GM12878 (cell line): Measurements from ENCODE around the gene ZNF322. TPM values are rescaled to one million over a fixed set of nuclear protein-coding genes. Genes with fewer than 3 reads are reported as not detected.
A peak's percentile ranks its signal among the peaks of the same experiment; 100 is the strongest.

Source experiments
- EED ChIP-seq: sonication (generic); IDR thresholded peaks from 2 replicates; pipeline ENCODE4 v1.6.1; 2016; ENCODE audit warnings: antibody characterized with exemption, low read depth
- EGR1 ChIP-seq, 2 experiments: IDR thresholded peaks; 1 replicate in 1 of 2; 2 replicates in 1 of 2; pipeline ENCODE4 v1.6.1; 2011 to 2012; ENCODE audit warnings: low read depth in 2 of 2, low read length in 2 of 2, borderline replicate concordance in 1 of 2, mild to moderate bottlenecking in 1 of 2, moderate library complexity in 1 of 2
- ELK1 ChIP-seq: IDR thresholded peaks from 2 replicates; pipeline ENCODE4 v1.6.1; 2012; ENCODE audit warnings: low read depth, low read length, improper control_type of control experiment
- HDAC6 ChIP-seq: fragments of 200-600 bp; sonication (generic); IDR thresholded peaks from one replicate; pipeline ENCODE4 v1.8.0; 2017; ENCODE audit warnings: antibody characterized with exemption; ENCODE audit not compliant: unreplicated experiment
- NRF1 ChIP-seq: conservative IDR thresholded peaks from 2 replicates; pipeline ENCODE4 v1.6.1; 2011; ENCODE audit warnings: mild to moderate bottlenecking, low read depth, low read length, improper control_type of control experiment
- POLR2A ChIP-seq: IDR thresholded peaks from 2 replicates; pipeline ENCODE4 v1.6.1; 2011; ENCODE audit warnings: low read depth, mild to moderate bottlenecking, low read length
- RELA ChIP-seq: fragments of 450-650 bp; IDR thresholded peaks from 2 replicates; pipeline ENCODE4 v1.8.0; 2014; ENCODE audit warnings: borderline replicate concordance; ENCODE audit not compliant: partially characterized antibody
- RUNX3 ChIP-seq: IDR thresholded peaks from 2 replicates; pipeline ENCODE4 v1.6.1; 2012; ENCODE audit warnings: low read length, inconsistent platforms
- SIX5 ChIP-seq: IDR thresholded peaks from 2 replicates; pipeline ENCODE4 v1.6.1; 2011; ENCODE audit warnings: mild to moderate bottlenecking, low read depth, low read length, moderate library complexity; ENCODE audit not compliant: severe bottlenecking
- SP1 ChIP-seq: IDR thresholded peaks from one replicate; pipeline ENCODE4 v1.6.1; 2011; ENCODE audit warnings: low read depth, low read length
- STAT1 ChIP-seq: fragments of 450-650 bp; conservative IDR thresholded peaks from 2 replicates; pipeline ENCODE4 v1.6.1; 2014; ENCODE audit warnings: antibody characterized with exemption, mild to moderate bottlenecking
- ZBTB4 ChIP-seq: fragments of 450-650 bp; formaldehyde crosslinking; IDR thresholded peaks from 2 replicates; pipeline ENCODE4 v1.4.0; 2022; ENCODE audit warnings: mild to moderate bottlenecking, moderate library complexity
- polyA plus RNA-seq, 11 experiments: library from polyadenylated mRNA; depleted of rRNA in 4 of 11; unstranded in 6 of 11; stranded (reverse) in 5 of 11; fragments of >200 nt; fragmentation: Nextera tagmentation in 4 of 11; fragmentation: Illumina TruSeq in 1 of 11; extraction: Ambion mirVana in 4 of 11; extraction: Trizol in 1 of 11; gene quantifications; 1 replicate in 1 of 11; 2 replicates in 10 of 11; pipeline versions ENCODE4 v1.2.1 to v1.2.3, GENCODE V29; 2011 to 2016; ENCODE audit warnings: inconsistent platforms in 2 of 11, missing spikeins in 2 of 11, low read depth in 1 of 11
- total RNA-seq, 4 experiments: library from RNA; depleted of rRNA in 3 of 4; stranded (reverse); fragments of >200 nt in 3 of 4; fragmentation: Illumina TruSeq in 1 of 4; extraction: Trizol in 1 of 4; gene quantifications; 2 replicates each; pipeline versions ENCODE4 v1.2.1 to v1.2.3, GENCODE V29; 2013 to 2021
- TF ChIP-seq, protein P1 (sequence below): fragments of 450-650 bp; IDR thresholded peaks from 2 replicates; pipeline ENCODE4 v1.6.1; 2018; ENCODE audit warnings: mild to moderate bottlenecking, low read depth, moderate library complexity; ENCODE audit not compliant: partially characterized antibody
- TF ChIP-seq, protein P2 (sequence below): fragments of 450-650 bp; IDR thresholded peaks from 2 replicates; pipeline ENCODE4 v1.6.1; 2016; ENCODE audit warnings: mild to moderate bottlenecking, moderate library complexity, borderline replicate concordance
- TF ChIP-seq, protein P3 (sequence below): IDR thresholded peaks from 2 replicates; pipeline ENCODE4 v1.6.1; 2011; ENCODE audit warnings: low read depth, mild to moderate bottlenecking, low read length, moderate library complexity, borderline replicate concordance; ENCODE audit errors: extremely low read depth
- TF ChIP-seq, protein P4 (sequence below): IDR thresholded peaks from 2 replicates; pipeline ENCODE4 v1.6.1; 2012; ENCODE audit warnings: low read depth, low read length, improper control_type of control experiment

The ZNF322 gene
- total and polyA plus RNA-seq, 10 of the 15 experiments (the other 5 are each of a cell fraction or from before 2014, with no cell fraction given), result 2.7 to 19.1 (median 11.9) TPM

DNA sequence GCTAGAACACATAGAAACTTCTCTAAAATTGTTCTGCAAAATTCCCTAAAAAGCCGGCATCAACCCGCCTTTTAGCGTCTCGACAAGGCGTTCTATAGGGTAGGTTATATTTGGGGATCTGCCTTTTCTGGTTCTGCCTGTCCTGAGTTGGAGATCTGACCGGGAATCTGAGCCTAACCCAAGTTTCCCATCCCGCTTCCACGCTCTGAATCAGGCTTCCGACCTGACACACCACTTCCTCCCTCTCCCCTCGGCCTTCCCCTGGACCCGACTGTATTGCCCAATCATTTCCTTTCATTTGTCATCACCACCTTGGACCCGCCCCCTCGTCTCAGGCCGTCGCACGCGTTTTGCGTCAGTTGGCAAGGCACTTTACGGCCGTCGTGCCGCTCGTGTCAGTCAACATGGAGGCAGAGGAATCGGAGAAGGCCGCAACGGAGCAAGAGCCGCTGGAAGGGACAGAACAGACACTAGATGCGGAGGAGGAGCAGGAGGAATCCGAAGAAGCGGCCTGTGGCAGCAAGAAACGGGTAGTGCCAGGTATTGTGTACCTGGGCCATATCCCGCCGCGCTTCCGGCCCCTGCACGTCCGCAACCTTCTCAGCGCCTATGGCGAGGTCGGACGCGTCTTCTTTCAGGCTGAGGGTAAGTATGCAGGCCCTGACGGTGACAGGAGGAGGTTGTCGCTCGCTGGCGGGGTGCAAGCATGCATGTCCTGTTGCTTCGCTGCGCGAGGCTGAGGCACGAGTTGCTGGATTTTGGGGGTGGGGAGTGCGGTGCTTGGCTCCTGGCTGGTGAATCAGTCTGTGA lies 62.8 kb downstream of the ZNF322 start, which contains the start of gene ABT1 (continued):
- TF ChIP-seq, protein P1, sequence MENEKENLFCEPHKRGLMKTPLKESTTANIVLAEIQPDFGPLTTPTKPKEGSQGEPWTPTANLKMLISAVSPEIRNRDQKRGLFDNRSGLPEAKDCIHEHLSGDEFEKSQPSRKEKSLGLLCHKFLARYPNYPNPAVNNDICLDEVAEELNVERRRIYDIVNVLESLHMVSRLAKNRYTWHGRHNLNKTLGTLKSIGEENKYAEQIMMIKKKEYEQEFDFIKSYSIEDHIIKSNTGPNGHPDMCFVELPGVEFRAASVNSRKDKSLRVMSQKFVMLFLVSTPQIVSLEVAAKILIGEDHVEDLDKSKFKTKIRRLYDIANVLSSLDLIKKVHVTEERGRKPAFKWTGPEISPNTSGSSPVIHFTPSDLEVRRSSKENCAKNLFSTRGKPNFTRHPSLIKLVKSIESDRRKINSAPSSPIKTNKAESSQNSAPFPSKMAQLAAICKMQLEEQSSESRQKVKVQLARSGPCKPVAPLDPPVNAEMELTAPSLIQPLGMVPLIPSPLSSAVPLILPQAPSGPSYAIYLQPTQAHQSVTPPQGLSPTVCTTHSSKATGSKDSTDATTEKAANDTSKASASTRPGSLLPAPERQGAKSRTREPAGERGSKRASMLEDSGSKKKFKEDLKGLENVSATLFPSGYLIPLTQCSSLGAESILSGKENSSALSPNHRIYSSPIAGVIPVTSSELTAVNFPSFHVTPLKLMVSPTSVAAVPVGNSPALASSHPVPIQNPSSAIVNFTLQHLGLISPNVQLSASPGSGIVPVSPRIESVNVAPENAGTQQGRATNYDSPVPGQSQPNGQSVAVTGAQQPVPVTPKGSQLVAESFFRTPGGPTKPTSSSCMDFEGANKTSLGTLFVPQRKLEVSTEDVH, result peak; percentile 65
- no peak for TF ChIP-seq STAT1
- no peak for TF ChIP-seq HDAC6
- TF ChIP-seq POLR2A, result peak; percentile 97
- TF ChIP-seq, protein P2, sequence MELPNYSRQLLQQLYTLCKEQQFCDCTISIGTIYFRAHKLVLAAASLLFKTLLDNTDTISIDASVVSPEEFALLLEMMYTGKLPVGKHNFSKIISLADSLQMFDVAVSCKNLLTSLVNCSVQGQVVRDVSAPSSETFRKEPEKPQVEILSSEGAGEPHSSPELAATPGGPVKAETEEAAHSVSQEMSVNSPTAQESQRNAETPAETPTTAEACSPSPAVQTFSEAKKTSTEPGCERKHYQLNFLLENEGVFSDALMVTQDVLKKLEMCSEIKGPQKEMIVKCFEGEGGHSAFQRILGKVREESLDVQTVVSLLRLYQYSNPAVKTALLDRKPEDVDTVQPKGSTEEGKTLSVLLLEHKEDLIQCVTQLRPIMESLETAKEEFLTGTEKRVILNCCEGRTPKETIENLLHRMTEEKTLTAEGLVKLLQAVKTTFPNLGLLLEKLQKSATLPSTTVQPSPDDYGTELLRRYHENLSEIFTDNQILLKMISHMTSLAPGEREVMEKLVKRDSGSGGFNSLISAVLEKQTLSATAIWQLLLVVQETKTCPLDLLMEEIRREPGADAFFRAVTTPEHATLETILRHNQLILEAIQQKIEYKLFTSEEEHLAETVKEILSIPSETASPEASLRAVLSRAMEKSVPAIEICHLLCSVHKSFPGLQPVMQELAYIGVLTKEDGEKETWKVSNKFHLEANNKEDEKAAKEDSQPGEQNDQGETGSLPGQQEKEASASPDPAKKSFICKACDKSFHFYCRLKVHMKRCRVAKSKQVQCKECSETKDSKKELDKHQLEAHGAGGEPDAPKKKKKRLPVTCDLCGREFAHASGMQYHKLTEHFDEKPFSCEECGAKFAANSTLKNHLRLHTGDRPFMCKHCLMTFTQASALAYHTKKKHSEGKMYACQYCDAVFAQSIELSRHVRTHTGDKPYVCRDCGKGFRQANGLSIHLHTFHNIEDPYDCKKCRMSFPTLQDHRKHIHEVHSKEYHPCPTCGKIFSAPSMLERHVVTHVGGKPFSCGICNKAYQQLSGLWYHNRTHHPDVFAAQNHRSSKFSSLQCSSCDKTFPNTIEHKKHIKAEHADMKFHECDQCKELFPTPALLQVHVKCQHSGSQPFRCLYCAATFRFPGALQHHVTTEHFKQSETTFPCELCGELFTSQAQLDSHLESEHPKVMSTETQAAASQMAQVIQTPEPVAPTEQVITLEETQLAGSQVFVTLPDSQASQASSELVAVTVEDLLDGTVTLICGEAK, result peak; percentile 73
- TF ChIP-seq EGR1 (IDR thresholded peaks at IDR 0.05; ENCODE audit: borderline replicate concordance in 1 of 2, low read depth in 2 of 2, low read length in 2 of 2), result peak in 1 of 2 experiments; percentile 67; a peak in 2 of 3 replicates
- peak; percentile 76 for TF ChIP-seq ELK1
- TF ChIP-seq, protein P3, sequence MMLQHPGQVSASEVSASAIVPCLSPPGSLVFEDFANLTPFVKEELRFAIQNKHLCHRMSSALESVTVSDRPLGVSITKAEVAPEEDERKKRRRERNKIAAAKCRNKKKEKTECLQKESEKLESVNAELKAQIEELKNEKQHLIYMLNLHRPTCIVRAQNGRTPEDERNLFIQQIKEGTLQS, result peak; percentile 97
- TF ChIP-seq NRF1, result no peak
- peak; percentile 63 for TF ChIP-seq SP1
- TF ChIP-seq RUNX3, result peak; percentile 34
- TF ChIP-seq EED, result peak; percentile 82; the same call in 1 of the 2 replicates
- TF ChIP-seq RELA, result peak; percentile 57
- TF ChIP-seq ZBTB4, result no peak
- TF ChIP-seq SIX5, result peak; percentile 57
- TF ChIP-seq, protein P4, sequence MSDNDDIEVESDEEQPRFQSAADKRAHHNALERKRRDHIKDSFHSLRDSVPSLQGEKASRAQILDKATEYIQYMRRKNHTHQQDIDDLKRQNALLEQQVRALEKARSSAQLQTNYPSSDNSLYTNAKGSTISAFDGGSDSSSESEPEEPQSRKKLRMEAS, result peak; percentile 81
